Measurements from ENCODE around the gene FLAD1.

DNA sequence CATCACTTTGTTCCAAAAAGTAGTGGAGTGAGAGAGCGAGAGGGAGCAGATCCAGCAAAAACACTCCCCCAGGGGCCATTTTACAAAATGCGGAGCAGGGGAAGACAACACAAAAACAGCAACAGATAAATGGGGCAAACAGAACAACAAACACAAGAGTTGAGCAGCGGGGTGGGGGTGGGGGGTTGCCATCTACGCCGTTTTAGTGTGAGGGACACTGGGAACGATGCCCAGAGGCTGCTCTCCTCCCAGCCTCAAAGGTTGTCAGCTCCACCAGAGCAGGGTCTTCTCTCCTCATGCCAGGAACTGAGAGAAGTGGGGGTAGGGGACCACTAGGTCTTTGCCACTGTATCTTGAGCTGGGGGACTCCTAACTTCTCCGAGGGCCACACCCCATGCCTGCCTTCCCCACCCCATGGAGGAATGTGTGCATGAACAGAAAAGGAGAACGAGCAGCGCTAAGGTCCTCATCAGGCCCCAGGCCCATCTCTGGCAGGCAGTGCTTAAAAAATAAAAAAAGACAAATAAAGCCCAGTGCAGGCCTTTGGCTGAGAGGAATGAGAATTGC, 26.0 kb upstream of the FLAD1 start:
- TF ChIP-seq POLR2AphosphoS5 (IDR thresholded peaks at IDR 0.05), result no peak
- TF ChIP-seq, protein P1, sequence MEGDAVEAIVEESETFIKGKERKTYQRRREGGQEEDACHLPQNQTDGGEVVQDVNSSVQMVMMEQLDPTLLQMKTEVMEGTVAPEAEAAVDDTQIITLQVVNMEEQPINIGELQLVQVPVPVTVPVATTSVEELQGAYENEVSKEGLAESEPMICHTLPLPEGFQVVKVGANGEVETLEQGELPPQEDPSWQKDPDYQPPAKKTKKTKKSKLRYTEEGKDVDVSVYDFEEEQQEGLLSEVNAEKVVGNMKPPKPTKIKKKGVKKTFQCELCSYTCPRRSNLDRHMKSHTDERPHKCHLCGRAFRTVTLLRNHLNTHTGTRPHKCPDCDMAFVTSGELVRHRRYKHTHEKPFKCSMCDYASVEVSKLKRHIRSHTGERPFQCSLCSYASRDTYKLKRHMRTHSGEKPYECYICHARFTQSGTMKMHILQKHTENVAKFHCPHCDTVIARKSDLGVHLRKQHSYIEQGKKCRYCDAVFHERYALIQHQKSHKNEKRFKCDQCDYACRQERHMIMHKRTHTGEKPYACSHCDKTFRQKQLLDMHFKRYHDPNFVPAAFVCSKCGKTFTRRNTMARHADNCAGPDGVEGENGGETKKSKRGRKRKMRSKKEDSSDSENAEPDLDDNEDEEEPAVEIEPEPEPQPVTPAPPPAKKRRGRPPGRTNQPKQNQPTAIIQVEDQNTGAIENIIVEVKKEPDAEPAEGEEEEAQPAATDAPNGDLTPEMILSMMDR (IDR thresholded peaks at IDR 0.05), result no peak
- TF ChIP-seq POLR2A (IDR thresholded peaks at IDR 0.05), result no peak
